M059J (cell line): ENCODE data around the gene MCU. TPM values are rescaled to one million over a fixed set of nuclear protein-coding genes. Genes with fewer than 3 reads are reported as not detected.
A peak's percentile ranks its signal among the peaks of the same experiment; 100 is the strongest.

ENCODE experiments used
- DNase-seq: peaks from one replicate; pipeline ENCODE4 v3.0.0-alpha.2; 2012; ENCODE audit warnings: low read depth
- total RNA-seq: library from RNA; depleted of rRNA; stranded (reverse); fragments of >200 nt; shearing (Covaris generic); gene quantifications from 2 replicates; pipeline ENCODE4 v1.2.3, GENCODE V29; 2014

MCU gene
- total RNA-seq, 1 experiment from 2014 or later, result 40.2 TPM

- peak; percentile 53 for DNase-seq
Observed at GRCh38 chr10:72802332-72802731, 110.4 kb downstream of the MCU start.

- DNase-seq, result peak; percentile 69
Observed at GRCh38 chr10:72802763-72803505, 111.0 kb downstream of the MCU start.

DNA sequence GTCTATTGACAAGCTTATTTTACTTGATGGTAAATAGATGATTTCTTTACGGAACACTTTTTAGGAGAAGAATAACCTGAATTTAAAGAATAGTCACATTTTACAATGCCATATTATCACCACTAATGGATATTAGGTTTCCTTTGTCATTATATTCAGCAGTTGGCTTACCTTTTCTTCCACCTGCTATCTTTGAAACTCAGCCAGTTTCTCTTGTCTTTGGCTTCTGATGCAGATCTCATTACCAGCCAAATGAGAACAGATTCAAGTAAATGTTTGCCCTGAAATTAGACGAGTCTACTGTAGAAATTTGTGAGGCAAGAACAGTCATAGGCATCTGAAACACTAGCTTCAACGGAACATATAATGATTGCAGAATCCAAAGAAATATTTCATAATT is 116.1 kb downstream of the MCU start:
- DNase-seq, result no peak

DNA sequence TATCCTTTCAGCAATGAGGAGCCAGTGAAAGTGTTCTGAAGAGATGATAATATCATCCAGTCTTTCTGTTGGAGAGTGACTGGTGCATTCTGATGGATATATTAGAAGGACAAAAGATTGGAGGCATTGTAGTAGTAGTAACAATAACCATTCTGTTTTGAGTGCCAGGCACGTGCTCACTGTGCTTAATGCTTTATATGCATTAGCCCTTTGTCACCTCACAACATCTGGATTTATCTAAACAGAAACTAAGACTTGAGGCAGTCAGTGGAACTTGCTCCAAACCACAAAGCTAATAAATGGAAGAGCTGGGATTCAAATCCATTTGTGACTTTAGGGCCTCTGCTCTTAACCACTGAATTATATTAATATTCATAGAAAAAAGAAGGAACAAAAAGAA is 117.1 kb downstream of the MCU start:
- DNase-seq, result no peak

GRCh38 chr10:72810976-72811375 is 119.0 kb downstream of the MCU start:
- no peak for DNase-seq

GRCh38 chr10:72812415-72812752 is 120.4 kb downstream of the MCU start:
- peak; percentile 11 for DNase-seq

- DNase-seq, result peak; percentile 65
Observed at GRCh38 chr10:72812753-72813430, 120.9 kb downstream of the MCU start.

DNA sequence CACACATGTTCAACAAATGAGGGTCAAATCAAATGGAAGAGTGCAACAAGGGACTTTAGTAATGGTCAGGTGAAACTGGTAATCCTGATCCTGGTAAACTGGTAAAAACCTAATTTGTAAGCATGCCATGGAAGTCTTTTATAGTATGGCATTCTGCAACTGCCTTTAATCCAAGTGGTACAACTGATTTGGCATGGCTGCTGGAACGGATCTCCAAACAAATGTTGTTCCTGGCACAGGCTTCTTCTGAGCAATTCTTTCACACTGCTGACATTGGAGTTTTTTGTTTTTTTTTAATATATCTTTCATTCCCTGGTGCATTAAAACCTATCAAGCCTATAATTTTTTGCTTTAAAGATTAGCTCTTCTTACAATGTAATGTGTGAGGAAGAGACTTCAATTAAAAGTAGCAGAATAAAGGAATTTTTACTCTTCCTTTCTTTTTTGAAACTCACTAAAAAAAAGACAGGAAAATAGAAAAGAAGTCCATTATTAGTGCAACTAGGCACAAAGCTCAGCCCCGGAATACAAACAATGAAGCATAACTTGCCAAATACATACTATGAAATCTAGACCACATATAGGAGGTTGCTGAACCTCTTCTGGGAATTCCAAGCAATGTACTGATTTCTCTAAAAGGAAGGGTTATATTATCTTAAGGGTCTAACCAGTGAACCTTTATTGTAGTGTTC is 122.3 kb downstream of the MCU start:
- DNase-seq, result no peak

DNA sequence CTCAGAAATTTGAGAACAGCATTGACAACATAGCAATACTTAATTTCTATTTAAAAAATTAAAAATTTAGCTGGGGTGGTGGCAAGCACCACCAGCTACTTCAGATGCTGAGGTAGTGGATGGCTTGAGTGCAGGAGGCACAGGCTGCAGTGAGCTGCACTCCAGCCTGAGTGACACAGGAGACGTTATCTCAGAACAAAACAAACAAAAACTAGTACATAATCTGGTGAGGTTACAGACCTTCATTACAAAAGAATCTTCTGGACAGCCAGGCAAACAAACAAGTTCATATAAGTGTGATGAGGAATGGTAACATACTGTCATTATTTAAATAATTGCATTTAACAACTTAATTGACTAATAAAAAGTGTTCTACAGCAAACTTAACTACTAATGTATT is 124.6 kb downstream of the MCU start:
- DNase-seq, result no peak

GRCh38 chr10:72818076-72818475 is 126.1 kb downstream of the MCU start:
- no peak for DNase-seq

DNA sequence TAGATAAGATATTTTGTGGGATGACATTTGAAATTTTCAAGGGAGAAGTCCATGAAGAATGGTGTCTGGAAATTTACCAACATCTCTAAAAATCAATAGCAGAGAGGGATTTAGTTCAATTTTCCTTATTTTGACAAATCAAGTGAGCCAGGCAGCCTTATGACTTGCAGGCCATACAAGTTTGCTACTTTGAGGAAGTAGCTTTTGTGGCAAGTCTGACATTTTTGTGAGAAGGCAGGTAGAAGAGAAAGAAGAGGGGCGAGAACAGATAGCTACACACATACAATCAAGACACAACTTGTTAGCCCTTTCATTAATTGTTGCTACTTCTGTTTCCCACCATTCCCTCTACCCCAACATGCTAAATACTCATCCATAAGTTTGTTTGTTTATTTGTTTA is 127.1 kb downstream of the MCU start:
- no peak for DNase-seq

DNA sequence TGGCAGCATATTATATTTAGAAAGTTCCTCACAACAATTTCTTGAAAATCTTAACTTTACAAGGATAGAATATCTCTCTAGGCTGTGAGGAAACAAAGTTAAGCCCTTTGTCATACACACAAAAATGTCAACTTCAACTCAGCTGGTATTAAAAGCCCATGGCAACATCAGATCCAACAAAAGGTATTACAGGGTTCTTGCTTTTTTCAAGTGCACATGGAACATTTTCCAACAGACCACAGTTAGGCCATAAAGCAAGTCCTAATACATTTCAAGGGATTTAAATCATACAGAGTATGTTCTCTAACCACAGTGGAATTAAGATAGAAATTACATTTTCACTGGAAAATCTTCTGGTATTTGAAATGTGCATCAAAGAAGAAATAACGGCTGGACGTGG is 129.7 kb downstream of the MCU start:
- DNase-seq, result no peak

DNA sequence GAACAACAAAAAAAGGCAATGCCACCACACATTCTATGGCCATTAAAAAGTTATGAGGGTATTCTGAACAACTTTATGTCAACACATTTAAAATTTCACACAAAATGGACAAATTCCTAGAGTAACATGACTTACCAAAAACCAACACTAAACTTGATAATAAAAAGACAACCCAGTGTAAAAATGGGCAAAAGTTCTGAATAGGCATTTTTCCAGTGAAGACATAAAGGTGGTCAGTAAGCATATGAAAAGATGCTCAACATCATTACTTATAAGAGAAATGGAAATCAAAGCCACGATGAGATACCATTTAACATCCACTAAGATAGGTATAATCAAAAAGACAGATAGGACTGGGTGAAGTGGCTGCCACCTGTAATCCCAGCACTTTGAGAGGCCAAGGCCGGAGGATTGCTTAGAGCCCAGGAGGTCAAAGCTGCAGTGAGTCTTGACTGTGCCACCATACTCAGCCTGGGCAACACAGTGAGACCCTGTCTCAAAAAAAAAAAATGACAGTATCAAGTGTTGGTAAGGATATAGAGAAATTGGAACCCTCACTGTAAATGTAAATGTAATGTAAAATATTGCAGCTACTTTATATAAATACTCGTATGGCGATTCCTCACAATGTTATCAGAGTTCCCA is 130.5 kb downstream of the MCU start:
- no peak for DNase-seq

GRCh38 chr10:72825163-72825562 is 133.2 kb downstream of the MCU start:
- no peak for DNase-seq

DNA sequence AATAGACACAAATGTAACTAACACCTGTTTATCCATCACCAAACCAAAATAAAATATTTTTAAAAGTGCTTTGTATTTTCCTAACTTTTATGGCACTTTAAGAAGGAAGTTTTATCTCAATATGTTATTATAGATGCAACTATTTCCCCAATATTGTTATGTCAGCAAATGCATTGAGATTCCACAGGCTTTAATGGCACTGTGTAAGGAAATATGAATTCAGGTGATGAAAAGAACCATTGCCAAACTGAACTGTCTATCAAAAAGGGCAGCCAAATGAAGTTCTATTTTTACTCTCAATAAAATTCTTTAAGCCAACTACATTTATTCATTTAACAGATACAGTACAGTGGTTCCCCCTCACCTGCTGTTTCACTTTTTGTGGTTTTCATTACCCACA is 134.4 kb downstream of the MCU start:
- no peak for DNase-seq

GRCh38 chr10:72828294-72828693 is 136.4 kb downstream of the MCU start:
- DNase-seq, result no peak

GRCh38 chr10:72830625-72831024 is 138.7 kb downstream of the MCU start:
- no peak for DNase-seq

DNA sequence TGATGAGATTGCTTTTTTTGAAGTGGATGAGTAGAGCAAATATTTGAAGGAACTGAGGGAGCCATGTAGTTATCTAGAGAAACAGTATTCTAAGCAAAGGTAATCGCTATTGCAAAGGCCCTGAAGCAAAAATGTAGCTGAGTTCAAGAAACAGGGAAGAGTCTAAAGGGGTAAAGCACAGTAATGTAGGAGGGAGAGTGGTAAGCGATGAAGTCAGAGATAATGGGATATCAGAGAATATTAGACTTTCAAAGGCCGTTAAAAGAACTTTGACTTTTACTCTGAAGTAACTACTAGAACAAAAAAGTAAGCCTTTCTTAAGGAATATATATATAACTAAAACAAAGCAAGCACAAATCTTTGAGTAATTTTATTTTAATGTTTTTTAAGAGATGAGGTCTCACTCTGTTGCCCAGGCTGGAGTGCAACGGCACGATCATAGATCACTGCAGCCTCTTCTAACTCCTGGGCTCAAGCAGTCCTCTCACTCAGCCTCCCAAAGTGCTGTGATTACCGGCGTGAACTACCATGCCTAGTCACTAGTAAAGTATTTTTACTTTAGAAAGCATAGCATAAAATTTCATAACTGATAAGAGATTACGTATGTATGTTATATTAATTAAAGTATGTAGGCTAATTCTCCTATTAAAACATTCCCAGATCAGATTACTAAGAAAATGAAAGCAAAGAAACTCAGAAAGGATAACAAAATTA is 139.9 kb downstream of the MCU start:
- DNase-seq, result no peak

DNA sequence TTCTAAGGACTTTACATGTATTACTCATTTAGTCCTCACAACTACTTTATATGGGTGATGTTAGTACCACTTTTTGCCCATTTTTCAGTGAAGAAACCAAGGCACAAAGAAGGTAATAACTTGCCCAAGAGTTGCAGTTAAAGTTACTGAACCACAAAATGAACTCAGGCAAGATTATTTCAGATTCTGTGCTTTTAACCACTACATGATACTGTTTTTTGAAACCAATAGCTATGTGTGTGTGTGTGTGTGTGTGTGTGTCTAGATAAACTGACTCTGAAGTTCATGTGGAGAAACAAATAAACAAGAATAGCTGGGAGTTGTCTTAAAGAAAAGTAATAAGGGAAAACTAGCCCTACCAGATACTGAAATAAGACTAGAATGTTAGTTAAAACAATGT is 140.8 kb downstream of the MCU start:
- DNase-seq, result no peak

DNA sequence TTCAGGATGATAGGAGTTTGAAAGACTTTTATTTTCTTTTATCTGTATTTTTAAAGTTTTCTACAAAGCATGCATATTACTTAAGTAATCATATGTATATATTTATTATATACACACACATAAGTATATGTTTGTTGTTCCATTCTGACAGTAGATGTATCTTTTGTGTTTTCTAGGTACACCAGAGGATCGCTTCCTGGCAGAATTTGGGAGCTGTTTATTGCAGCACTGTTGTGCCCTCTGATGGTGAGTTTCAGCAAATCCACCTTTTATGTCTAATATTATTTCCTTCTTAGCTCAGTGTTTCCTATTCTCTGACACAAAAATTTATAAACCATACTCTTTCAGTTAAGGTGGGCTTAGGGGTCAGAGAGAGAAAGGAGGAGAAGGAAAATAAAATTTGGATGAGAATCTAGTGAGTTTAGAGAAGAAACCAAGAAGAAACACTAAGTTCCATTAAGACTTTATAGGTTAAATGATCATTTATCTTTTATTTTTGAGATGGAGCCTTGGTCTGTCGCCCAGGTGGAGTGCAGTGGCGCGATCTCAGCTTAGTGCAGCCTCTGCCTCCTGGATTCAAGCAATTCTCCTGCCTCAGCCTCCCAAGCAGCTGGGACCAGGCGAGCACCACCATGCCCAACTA is 142.4 kb downstream of the MCU start:
- peak; percentile 58 for DNase-seq

- no peak for DNase-seq
Observed at GRCh38 chr10:72840319-72840718, 148.4 kb downstream of the MCU start.
